GM18909 (cell line): ENCODE results near the gene COL12A1.

Experiments
- ATAC-seq: cut with Tn5 transposase; IDR thresholded peaks from one replicate; pipeline ENCODE4 v1.9.1; 2021; ENCODE audit warnings: mild to moderate bottlenecking; ENCODE audit not compliant: unreplicated experiment, poor library complexity

The COL12A1 gene

DNA sequence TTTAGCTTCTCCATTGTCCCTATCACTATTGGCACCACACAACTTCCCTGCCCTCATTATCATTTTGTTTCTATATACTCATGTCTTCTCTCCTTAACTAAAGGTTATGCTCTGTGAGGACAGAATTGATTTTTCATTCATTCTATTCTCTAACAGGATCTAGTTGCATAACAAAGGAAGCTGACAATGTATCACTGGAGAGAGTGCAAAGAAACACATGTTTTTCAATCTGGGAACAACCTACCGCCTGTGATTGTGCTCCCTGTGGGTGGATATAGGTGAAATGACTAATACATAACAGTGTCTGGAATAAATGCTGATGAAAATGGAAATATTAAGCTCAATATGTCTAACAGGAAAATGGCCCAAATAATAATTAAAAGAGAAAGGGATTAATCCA, 56.6 kb downstream of the COL12A1 start:
- ATAC-seq: no peak

DNA sequence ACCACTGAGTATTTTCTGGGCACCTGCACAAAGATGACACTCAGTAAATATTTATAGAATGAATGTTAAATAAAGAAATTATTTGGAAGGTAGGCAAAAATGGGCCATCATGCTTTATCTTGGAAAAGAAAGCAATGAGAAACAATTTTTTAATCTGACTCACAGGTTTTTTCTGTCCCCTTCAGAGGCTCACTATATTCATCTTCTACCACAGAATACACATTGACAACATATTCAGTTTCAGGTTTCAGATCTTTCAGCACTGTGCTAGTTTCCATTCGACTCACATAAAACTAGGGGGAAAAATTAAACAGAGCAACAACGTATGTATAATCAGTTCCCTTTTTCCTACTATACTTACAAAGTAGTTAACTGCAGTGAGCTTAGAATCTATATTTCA, 58.3 kb downstream of the COL12A1 start:
- ATAC-seq: peak; percentile 95

- ATAC-seq: no peak
These were observed 59.9 kb downstream of the COL12A1 start for GRCh38 chr6:75145976-75146375.

DNA sequence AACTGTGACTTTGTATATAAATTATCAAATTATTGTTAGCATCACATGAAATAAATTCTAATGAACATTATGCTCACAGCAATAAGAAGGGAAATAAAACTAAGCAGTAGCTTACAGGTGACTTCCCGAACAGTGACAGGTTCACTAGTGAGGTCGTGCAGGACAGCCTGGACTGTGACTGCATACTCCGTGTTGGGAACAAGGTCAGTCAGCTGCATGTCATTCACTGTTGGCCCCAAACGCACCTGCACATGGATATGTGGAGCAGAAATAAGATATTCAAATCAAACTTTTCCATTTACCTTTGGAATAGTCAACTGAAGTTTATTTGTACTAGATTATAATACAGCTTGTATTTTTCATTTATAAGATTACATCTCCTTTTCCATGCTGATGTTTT, 60.6 kb downstream of the COL12A1 start:
- ATAC-seq: no peak

GRCh38 chr6:75144386-75144785, 61.5 kb downstream of the COL12A1 start:
- no peak for ATAC-seq

DNA sequence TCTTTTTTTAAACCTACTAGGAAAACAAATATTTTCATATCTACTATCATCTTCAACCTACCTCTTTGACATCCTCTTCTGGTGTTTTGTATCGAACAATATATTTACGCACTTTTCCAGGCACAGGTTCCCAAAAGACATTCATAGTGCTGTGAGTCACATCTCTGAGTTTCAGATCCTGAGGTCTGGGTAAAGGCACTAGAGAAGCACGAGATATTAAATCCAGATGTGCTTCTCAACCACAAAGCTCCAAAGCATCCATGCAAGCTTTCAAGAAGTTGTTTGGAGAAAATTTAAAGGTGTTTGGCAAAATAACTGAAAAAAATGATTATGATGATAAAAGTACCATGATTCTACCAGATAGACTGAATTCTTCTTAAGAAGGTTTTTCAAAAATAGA, 62.7 kb downstream of the COL12A1 start:
- ATAC-seq: no peak

DNA sequence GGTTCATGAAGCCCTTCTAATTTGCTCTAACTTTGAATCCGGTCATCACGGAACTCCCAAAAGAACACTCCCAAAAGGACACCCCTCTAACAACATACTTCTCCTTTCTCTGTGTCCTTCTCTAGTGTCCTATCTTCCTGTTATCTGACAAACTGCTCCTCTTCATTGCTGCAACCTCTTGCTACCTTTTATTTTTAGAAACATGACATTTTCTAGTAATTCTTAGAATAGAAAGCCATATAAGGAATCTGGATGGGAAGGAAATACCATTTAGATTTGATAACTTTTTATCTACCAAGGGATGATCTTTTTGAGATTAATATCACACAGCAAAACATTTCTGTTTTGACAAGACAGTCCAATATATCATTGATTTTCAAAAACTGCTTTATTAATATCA, 63.1 kb downstream of the COL12A1 start:
- ATAC-seq: no peak

DNA sequence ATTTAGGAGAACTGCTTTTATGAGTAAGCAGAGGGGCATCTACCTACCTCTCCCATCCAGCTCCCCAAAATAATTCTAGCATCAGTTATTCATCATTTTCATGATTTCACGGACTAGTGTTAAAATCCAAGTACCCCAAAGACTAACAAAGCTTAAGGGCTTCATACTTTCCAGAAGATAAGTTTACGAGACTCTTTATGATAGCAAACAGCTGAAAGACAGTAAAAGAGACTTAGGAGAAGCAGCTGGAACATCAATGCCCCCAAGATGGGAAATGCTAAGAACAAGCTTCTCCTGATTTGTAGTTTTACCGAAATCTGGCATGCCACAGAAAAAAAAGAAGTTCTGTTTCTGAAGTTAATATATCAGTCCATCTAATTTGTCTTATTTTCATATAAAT, 70.0 kb downstream of the COL12A1 start:
- ATAC-seq: no peak

- no peak for ATAC-seq
These were observed 70.4 kb downstream of the COL12A1 start for GRCh38 chr6:75135450-75135849.

- ATAC-seq: no peak
These were observed 75.1 kb downstream of the COL12A1 start for GRCh38 chr6:75130784-75131183.

DNA sequence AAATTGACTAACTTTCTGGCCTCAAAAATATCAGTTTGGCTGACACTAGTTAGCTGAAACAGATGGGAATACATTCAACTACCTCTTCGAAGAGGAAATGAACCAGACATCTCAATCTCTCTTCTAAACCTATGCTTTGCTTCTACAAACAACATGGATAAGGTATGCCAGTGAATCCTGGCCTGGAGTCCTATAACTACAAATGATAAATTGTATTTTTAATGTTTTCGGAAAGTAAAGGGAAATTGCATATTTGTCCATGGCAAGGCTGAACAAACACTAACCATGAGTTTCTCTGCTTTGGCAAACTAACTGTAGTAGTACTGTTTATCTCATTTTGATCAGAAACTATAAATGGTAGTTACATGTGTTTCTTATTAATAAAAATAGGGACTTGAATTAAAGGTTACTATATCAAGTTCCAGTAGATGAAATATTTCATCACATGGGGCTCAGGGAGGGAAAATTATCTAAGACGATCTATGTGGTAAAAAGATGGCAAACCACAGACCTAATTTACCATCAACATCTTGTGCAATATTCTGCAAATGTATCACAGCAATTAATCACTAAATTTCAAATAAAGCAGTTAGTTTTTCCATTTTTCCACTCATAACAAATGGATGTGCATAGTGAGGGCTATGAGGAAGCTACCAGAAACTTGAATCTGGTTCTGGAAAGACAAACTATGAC, 76.8 kb downstream of the COL12A1 start:
- ATAC-seq: no peak

DNA sequence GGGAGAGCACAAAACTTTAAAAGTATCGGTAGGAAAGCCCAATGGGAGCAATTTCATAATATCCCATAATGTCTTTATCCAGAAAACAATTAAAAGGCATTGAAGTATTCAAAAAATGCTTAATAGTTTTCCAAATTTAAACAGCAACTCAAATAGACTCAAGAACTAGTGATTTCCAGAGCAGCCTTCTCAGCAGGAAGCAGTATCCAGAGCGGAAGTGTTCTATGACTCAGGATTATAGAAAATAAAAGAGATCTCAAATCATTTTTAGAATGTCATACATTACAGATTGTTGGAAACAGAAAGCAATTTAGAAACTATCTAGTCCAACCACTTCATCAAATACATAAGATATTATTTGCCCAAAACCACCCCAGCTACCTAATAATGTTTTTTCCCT, 79.3 kb downstream of the COL12A1 start:
- no peak for ATAC-seq

- ATAC-seq: no peak
These were observed 80.9 kb downstream of the COL12A1 start for GRCh38 chr6:75124983-75125382.

- ATAC-seq: no peak
These were observed 81.8 kb downstream of the COL12A1 start for GRCh38 chr6:75124085-75124484.

- ATAC-seq: no peak
These were observed 86.8 kb downstream of the COL12A1 start for GRCh38 chr6:75118925-75119515.

GRCh38 chr6:75117701-75118100, 88.2 kb downstream of the COL12A1 start:
- ATAC-seq: no peak

DNA sequence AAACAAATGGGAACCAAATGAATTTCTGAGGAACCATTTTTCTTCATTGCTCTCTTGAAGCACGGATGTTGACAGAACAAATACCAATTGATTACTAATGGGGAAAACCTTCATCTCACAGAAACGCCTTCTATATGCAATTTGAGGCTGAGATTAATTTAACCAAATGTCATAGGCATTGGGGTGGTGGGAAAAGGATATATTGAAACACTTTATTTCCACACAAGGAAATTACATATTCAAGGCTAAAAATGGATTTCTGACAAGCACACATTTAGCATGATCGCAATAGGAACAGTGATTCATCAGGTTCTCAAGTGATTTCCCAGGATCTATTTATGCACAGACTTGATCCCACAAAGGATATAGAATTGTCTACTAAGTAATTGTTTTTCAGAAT, 88.9 kb downstream of the COL12A1 start:
- ATAC-seq: no peak

DNA sequence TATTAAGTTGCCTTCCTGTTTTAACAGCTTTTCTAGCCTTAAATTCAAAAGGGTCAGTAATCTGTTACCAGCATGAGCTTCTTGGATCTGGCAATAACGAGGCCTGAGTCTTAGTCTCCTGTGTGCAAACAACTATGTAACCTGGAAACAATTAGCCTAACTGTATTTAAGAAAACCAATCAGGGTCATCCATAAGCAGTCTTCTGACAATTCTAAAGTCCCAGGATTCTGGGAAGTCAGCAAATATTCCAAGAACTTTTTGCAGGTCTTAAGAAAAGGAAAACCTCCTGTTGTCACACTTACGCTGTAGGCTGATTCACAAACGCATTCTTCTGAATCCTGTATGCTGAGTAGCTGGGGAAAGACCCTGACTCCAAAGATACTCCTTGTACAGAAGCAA, 90.4 kb downstream of the COL12A1 start:
- ATAC-seq: no peak

GRCh38 chr6:75114806-75115205, 91.0 kb downstream of the COL12A1 start:
- ATAC-seq: no peak

DNA sequence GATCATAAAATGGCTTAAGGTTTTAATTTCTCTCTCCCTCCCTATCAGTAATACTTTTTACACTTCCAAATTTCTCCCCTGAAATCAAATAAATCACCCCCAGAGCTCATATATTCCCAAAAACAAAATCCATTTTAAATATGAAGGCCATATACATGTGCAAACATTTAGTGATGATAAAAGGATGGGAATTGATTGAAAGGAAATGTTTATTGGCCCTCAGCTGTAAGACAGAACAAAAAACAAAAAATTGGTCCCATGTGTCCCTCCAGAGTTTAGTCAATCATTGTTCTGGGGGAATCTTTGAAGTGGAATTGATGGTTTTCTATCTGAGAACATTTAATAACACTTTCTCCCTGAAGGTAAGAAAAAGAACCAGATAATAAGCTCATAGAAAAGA, 91.7 kb downstream of the COL12A1 start:
- ATAC-seq: no peak

DNA sequence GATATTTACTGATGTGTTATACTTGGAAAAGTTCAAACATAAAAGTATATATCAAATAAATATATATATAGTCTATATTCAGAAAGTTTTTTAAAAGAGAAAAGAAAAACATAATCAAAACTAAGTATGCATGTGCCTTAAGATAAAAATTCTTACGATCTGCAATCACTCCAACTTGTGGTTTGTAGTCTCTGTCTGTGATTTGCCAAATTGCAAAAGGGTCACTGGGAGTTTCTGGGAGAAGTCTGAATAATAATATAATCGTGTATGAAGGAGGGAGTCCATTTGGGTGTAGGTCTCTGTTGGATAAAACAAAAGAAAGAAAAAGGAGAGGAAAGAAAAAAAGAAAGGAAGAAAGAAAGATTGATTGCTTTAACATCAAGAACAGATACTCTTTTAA, 92.4 kb downstream of the COL12A1 start:
- no peak for ATAC-seq

GRCh38 chr6:75109765-75110164, 96.1 kb downstream of the COL12A1 start:
- no peak for ATAC-seq
